ENCODE data around the gene SP3.
A peak's percentile ranks its signal among the peaks of the same experiment; 100 is the strongest.

SP3 gene

GRCh38 chr2:173959909-173960308 lies 5.3 kb downstream of the SP3 start:
- Histone ChIP-seq H4K12ac (ENCODE audit: low read depth, low read length) (peak overlapping the region; percentile 26), H3K14ac (ENCODE audit: low read length) (no peak overlapping the region), H3K23ac (ENCODE audit: low read length) (no peak overlapping the region), H2AK5ac (ENCODE audit: low read length) (no peak overlapping the region), H3K79me1 (ENCODE audit: low read length) (peaks cover 14% of the 10 kb centered on the region), H2BK120ac (ENCODE audit: insufficient read depth, low read length, poor library complexity) (no peak overlapping the region), H2BK5ac (ENCODE audit: low read depth, low read length, poor library complexity) (no peak overlapping the region), H2AFZ (ENCODE audit: insufficient read depth, low read length, poor library complexity) (no peak overlapping the region), H3K18ac (ENCODE audit: low read length) (no peak overlapping the region), H3K36me3 (ENCODE audit: control insufficient read depth in 1 of 2, insufficient read depth in 2 of 2, low read length in 2 of 2) (peaks cover 1 to 11% of the 10 kb centered on the region in 2 experiments), H2BK12ac (ENCODE audit: low read length) (no peak overlapping the region), H4K8ac (ENCODE audit: low read depth, low read length) (peak overlapping the region; percentile 2), H3K27me3 (ENCODE audit: insufficient read depth, low read length) (no peaks in the 10 kb centered on the region), H3K9me3 (ENCODE audit: insufficient read depth, low read depth, low read length) (no peaks in the 10 kb centered on the region), H3K4me3 (ENCODE audit: low read depth, low read length) (no peak overlapping the region), H4K91ac (ENCODE audit: low read depth, low read length) (no peak overlapping the region), H3K9ac (ENCODE audit: low read length) (no peak overlapping the region), H3K79me2 (ENCODE audit: control insufficient read depth, insufficient read depth, low read length, poor library complexity) (peaks cover 19% of the 10 kb centered on the region), H3K4me1 (ENCODE audit: control insufficient read depth in 1 of 2, insufficient read depth in 2 of 2, low read length in 2 of 2) (peaks cover 2% of the 10 kb centered on the region in 2 experiments), H3K27ac (ENCODE audit: low read depth, low read length) (no peak overlapping the region), H3K4me2 (ENCODE audit: low read length) (no peak overlapping the region), H3K4ac (ENCODE audit: low read depth, low read length) (peak overlapping the region; percentile 87)
- no peak for DNase-seq
- WGBS (ENCODE audit: extremely low coverage, insufficient coverage, insufficient read length) = no CpG with 5 or more reads among the region's 7 CpGs

GRCh38 chr2:173959358-173959884 lies 5.8 kb downstream of the SP3 start:
- H2AFZ ChIP-seq (ENCODE audit: insufficient read depth, low read length, poor library complexity) = no peak overlapping the region
- DNase-seq = no peak
- no peak overlapping the region for H4K8ac ChIP-seq (ENCODE audit: low read depth, low read length)

GRCh38 chr2:173958198-173958846 lies 6.9 kb downstream of the SP3 start:
- no peak overlapping the region for H2BK5ac ChIP-seq (ENCODE audit: low read depth, low read length, poor library complexity)

More at GRCh38 chr2:173959358-173959884, 5.8 kb downstream of the SP3 start:
- Histone ChIP-seq H3K4ac (ENCODE audit: low read depth, low read length) (peak overlapping the region; percentile 100), H3K4me2 (ENCODE audit: low read length) (no peak overlapping the region), H4K12ac (ENCODE audit: low read depth, low read length) (no peak overlapping the region), H2BK5ac (ENCODE audit: low read depth, low read length, poor library complexity) (no peak overlapping the region), H3K79me1 (ENCODE audit: low read length) (peaks cover 11% of the 10 kb centered on the region), H3K4me3 (ENCODE audit: low read depth, low read length) (no peak overlapping the region), H3K27ac (ENCODE audit: low read depth, low read length) (no peak overlapping the region), H3K79me2 (ENCODE audit: control insufficient read depth, insufficient read depth, low read length, poor library complexity) (peaks cover 16% of the 10 kb centered on the region), H2BK120ac (ENCODE audit: insufficient read depth, low read length, poor library complexity) (no peak overlapping the region), H3K36me3 (ENCODE audit: control insufficient read depth in 1 of 2, insufficient read depth in 2 of 2, low read length in 2 of 2) (peaks cover 3 to 13% of the 10 kb centered on the region in 2 experiments), H3K9me3 (ENCODE audit: insufficient read depth, low read depth, low read length) (no peaks in the 10 kb centered on the region), H3K9ac (ENCODE audit: low read length) (no peak overlapping the region), H3K23ac (ENCODE audit: low read length) (no peak overlapping the region), H2AK5ac (ENCODE audit: low read length) (no peak overlapping the region), H3K4me1 (ENCODE audit: control insufficient read depth in 1 of 2, insufficient read depth in 2 of 2, low read length in 2 of 2) (peaks cover 2% of the 10 kb centered on the region in 2 experiments), H2BK12ac (ENCODE audit: low read length) (no peak overlapping the region), H3K18ac (ENCODE audit: low read length) (no peak overlapping the region), H4K91ac (ENCODE audit: low read depth, low read length) (no peak overlapping the region), H3K27me3 (ENCODE audit: insufficient read depth, low read length) (no peaks in the 10 kb centered on the region), H3K14ac (ENCODE audit: low read length) (no peak overlapping the region)
- WGBS (ENCODE audit: extremely low coverage, insufficient coverage, insufficient read length) = no CpG with 5 or more reads among the region's 16 CpGs

GRCh38 chr2:173957517-173957916 lies 7.7 kb downstream of the SP3 start:
- Histone ChIP-seq H3K79me1 (ENCODE audit: low read length) (peaks cover 1% of the 10 kb centered on the region), H3K27me3 (ENCODE audit: insufficient read depth, low read length) (no peaks in the 10 kb centered on the region), H3K9ac (ENCODE audit: low read length) (no peak overlapping the region), H4K12ac (ENCODE audit: low read depth, low read length) (no peak overlapping the region), H2BK12ac (ENCODE audit: low read length) (no peak overlapping the region), H3K27ac (ENCODE audit: low read depth, low read length) (no peak overlapping the region), H2BK120ac (ENCODE audit: insufficient read depth, low read length, poor library complexity) (no peak overlapping the region), H3K4me3 (ENCODE audit: low read depth, low read length) (no peak overlapping the region), H3K18ac (ENCODE audit: low read length) (no peak overlapping the region), H3K14ac (ENCODE audit: low read length) (no peak overlapping the region), H3K9me3 (ENCODE audit: insufficient read depth, low read depth, low read length) (no peaks in the 10 kb centered on the region), H2AFZ (ENCODE audit: insufficient read depth, low read length, poor library complexity) (no peak overlapping the region), H3K4me2 (ENCODE audit: low read length) (no peak overlapping the region), H3K4ac (ENCODE audit: low read depth, low read length) (no peak overlapping the region), H3K36me3 (ENCODE audit: control insufficient read depth in 1 of 2, insufficient read depth in 2 of 2, low read length in 2 of 2) (peaks cover 5 to 19% of the 10 kb centered on the region in 2 experiments), H2BK5ac (ENCODE audit: low read depth, low read length, poor library complexity) (no peak overlapping the region), H4K8ac (ENCODE audit: low read depth, low read length) (no peak overlapping the region), H3K23ac (ENCODE audit: low read length) (no peak overlapping the region), H3K4me1 (ENCODE audit: control insufficient read depth in 1 of 2, insufficient read depth in 2 of 2, low read length in 2 of 2) (peaks cover 2% of the 10 kb centered on the region in 2 experiments), H2AK5ac (ENCODE audit: low read length) (no peak overlapping the region), H4K91ac (ENCODE audit: low read depth, low read length) (no peak overlapping the region), H3K79me2 (ENCODE audit: control insufficient read depth, insufficient read depth, low read length, poor library complexity) (peaks cover 13% of the 10 kb centered on the region)
- no peak for DNase-seq
- WGBS (ENCODE audit: extremely low coverage, insufficient coverage, insufficient read length) = no CpG with 5 or more reads among the region's 2 CpGs

More at GRCh38 chr2:173958198-173958846, 6.9 kb downstream of the SP3 start:
- Histone ChIP-seq H3K79me2 (ENCODE audit: control insufficient read depth, insufficient read depth, low read length, poor library complexity) (peaks cover 10% of the 10 kb centered on the region), H4K12ac (ENCODE audit: low read depth, low read length) (no peak overlapping the region), H3K36me3 (ENCODE audit: control insufficient read depth in 1 of 2, insufficient read depth in 2 of 2, low read length in 2 of 2) (peaks cover 3 to 15% of the 10 kb centered on the region in 2 experiments), H3K18ac (ENCODE audit: low read length) (no peak overlapping the region), H3K9me3 (ENCODE audit: insufficient read depth, low read depth, low read length) (no peaks in the 10 kb centered on the region), H2BK12ac (ENCODE audit: low read length) (no peak overlapping the region), H4K8ac (ENCODE audit: low read depth, low read length) (no peak overlapping the region), H3K23ac (ENCODE audit: low read length) (no peak overlapping the region), H3K4ac (ENCODE audit: low read depth, low read length) (no peak overlapping the region), H3K9ac (ENCODE audit: low read length) (no peak overlapping the region), H3K27me3 (ENCODE audit: insufficient read depth, low read length) (no peaks in the 10 kb centered on the region), H3K14ac (ENCODE audit: low read length) (no peak overlapping the region), H3K79me1 (ENCODE audit: low read length) (peaks cover 2% of the 10 kb centered on the region), H2BK120ac (ENCODE audit: insufficient read depth, low read length, poor library complexity) (no peak overlapping the region), H3K4me1 (ENCODE audit: control insufficient read depth in 1 of 2, insufficient read depth in 2 of 2, low read length in 2 of 2) (peaks cover 2% of the 10 kb centered on the region in 2 experiments), H2AK5ac (ENCODE audit: low read length) (no peak overlapping the region), H3K4me3 (ENCODE audit: low read depth, low read length) (no peak overlapping the region), H4K91ac (ENCODE audit: low read depth, low read length) (no peak overlapping the region), H2AFZ (ENCODE audit: insufficient read depth, low read length, poor library complexity) (no peak overlapping the region), H3K27ac (ENCODE audit: low read depth, low read length) (no peak overlapping the region), H3K4me2 (ENCODE audit: low read length) (no peak overlapping the region)
- WGBS (ENCODE audit: extremely low coverage, insufficient coverage, insufficient read length) = no CpG with 5 or more reads among the region's 4 CpGs
- no peak for DNase-seq

Data from trophoblast cell (in vitro differentiated cells and primary cell).